ENCODE results near the gene ITIH2.
A peak's percentile ranks its signal among the peaks of the same experiment; 100 is the strongest.
"Not testable (repeated sequence)": the region's sequence is repeated elsewhere in the genome, so short reads cannot be mapped to it uniquely, and the experiment has no call there.

The ITIH2 gene, protein sequence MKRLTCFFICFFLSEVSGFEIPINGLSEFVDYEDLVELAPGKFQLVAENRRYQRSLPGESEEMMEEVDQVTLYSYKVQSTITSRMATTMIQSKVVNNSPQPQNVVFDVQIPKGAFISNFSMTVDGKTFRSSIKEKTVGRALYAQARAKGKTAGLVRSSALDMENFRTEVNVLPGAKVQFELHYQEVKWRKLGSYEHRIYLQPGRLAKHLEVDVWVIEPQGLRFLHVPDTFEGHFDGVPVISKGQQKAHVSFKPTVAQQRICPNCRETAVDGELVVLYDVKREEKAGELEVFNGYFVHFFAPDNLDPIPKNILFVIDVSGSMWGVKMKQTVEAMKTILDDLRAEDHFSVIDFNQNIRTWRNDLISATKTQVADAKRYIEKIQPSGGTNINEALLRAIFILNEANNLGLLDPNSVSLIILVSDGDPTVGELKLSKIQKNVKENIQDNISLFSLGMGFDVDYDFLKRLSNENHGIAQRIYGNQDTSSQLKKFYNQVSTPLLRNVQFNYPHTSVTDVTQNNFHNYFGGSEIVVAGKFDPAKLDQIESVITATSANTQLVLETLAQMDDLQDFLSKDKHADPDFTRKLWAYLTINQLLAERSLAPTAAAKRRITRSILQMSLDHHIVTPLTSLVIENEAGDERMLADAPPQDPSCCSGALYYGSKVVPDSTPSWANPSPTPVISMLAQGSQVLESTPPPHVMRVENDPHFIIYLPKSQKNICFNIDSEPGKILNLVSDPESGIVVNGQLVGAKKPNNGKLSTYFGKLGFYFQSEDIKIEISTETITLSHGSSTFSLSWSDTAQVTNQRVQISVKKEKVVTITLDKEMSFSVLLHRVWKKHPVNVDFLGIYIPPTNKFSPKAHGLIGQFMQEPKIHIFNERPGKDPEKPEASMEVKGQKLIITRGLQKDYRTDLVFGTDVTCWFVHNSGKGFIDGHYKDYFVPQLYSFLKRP

DNA sequence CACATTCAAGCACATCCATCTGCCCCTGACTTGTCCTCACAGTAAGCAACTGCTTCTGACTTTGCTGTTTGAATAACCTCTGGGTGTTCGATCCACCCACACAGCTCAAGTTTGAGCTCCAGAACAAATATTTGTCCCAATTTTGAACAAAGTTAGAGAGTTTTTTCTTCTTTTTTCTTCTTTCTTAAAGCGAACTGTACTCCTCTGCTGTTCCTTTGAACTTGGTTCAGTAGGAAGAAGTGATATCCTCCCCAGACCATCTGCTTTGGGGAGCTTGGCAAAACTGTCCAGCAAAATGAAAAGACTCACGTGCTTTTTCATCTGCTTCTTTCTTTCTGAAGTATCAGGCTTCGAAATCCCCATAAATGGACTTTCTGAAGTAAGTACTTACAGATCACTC is at the start of gene ITIH2:
TSS of gene ITIH2 (plus strand) at position 177 of the 400 bp plus-strand sequence. CDS start at position 296, 119 bp downstream.
- DNase-seq, result no peak

DNA sequence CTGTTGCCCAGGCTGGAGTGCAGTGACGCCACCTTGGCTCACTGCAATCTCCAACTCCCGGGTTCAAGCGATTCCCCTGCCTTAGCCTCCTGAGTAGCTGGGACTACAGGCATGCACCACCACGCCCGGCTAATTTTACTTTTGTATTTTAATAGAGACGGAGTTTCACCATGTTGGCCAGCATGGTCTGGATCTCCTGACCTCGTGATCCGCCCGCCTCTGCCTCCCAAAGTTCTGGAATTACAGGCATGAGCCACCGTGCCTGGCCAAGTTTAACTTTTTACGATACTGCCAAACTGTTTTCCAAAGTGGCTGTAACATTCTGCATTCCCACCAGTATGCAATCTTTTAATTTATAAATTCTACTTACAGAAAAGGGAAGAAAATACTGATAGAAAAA is 46.0 kb upstream of the ITIH2 start:
- not testable (repeated sequence) for DNase-seq

DNA sequence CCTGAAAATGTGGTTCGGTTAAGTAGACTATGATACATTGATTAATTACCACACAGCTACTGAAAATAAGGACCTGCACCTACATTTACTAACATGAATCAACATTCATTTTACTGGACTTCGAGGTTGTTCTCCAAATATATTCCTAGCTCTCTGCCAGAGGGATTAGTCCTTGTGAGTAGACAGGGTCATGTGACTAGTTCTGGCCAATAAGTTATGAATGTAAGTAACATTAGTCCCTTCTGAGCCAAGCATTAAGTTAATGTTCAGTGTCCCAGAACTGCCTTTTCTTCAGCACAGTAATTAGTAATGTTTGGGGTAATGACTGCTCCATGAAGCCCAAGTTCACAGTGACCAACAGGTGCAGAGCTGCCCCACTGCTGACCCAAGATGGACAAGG is 45.6 kb upstream of the ITIH2 start:
- no peak for DNase-seq

DNA sequence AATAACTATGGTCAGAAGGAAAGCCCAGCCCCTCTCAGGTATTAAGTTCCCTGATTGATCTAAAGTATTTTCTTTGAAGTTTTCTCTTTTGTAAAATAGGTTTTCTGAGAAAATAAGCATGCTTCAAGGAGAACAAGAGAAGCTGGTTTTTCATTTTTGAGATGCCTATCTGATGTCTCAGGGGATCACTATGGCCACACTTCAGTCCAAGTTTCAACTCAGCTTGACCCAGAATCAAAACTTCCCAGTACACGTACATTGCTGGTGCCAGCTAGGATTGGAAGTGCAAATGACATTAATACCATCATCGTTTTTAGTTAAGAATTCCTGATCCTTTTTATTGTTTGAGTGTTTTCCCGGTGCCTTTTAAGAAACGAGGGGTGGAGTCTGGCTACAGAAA is 43.6 kb upstream of the ITIH2 start:
- DNase-seq, result no peak

- no peak for DNase-seq
These were observed 40.6 kb upstream of the ITIH2 start for GRCh38 chr10:7662522-7662921.

DNA sequence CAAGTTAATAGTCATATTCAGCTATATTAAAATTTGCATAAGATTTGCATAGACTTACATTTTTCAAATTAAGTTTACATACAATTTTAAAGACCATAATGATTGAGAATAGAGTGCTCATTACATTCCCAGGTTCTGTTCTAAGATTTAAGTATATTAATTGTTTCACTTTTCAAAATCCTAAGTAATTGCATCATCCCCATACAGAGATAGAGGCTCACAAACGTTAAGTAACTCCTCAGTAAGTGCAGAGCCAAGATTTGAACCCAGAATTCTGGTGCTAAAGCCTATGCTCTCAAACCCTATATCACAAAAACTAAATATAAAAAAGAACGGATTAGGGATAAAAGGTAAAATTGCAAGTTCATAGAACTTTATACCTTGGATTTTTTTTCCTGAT is 38.4 kb upstream of the ITIH2 start:
- DNase-seq, result no peak

GRCh38 chr10:7665767-7666166 is 37.3 kb upstream of the ITIH2 start:
- DNase-seq, result no peak

- DNase-seq, result no peak
These were observed 36.7 kb upstream of the ITIH2 start, which contains the start of gene ITIH5 for GRCh38 chr10:7666253-7667023. ITIH5 (minus strand) TSS chr10:7666966; CDS start chr10:7666892, 74 bp downstream.

GRCh38 chr10:7667262-7668141 is 35.6 kb upstream of the ITIH2 start:
- DNase-seq, result no peak

DNA sequence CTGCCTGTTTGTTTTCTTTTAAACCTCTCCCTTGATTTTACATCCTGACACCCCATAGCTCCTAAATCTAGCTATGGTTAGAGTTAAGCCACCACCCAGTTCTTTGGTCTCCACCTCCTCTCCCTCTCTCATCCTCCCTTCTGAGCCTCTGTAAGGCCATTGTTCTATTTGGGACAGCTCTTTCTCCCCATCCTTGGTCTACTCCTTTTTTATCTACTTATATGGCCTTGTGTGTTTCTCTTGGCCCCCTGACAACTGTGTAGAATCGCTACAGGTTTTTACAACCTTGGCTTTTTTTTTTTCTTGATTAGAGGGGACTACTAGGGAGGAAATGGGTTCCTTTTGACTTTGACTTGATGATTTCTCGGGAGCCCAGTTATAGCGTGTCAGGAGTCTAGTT is 33.0 kb upstream of the ITIH2 start:
- DNase-seq, result no peak

DNA sequence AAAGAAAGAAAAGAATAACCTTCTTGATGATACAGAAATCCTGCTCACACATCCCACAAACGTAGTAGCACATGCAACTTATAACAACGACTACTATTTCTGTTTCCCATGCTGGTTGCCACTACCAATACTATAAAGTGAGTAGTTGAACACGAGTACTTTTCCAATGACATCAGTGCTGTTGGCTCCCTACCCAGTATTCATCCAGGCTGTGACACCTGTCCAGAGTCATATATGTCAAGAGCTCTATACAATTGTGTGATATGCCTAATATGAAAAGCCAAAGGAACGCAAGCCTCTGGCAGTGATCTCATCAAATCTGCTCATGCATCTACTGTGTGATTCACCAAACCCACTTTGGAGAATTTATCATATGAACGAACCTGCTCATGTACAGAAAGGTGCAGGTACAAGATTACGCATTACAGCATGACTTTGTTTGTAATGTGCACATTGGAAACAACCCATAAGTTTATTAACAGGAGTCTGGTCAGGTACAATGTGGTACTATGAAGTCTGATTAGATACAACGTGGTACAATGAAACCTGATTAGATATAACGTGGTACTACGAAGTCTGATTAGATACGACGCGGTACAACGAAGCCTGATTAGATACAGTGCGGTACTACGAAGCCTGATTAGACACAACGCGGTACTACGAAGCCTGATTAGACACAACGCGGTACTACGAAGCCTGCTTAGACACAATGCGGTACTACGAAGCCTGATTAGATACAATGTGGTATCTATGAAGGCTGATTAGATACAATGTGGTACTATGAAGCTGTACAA is 30.6 kb upstream of the ITIH2 start:
- no peak for DNase-seq

GRCh38 chr10:7679256-7679655 is 23.9 kb upstream of the ITIH2 start:
- no peak for DNase-seq

DNA sequence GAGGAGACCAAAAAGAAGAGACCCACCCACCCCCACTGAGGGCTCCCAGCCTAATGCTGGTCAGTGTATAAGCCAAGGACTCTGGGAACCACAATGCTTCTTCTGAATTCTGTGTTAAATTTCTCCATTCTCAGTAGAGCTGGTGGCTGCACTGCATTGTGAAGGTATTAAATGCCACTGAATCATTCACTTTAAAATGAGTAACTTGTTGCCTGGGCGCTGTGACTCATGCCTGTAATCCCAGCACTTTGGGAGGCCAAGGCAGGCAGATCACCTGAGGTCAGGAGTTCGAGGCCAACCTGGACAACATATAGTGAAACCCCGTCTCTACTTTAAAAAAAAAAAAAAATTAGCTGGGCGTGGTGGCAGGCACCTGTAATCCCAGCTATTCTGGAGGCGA is 23.0 kb upstream of the ITIH2 start:
- DNase-seq, result not testable (repeated sequence)

GRCh38 chr10:7686351-7687171 is 16.6 kb upstream of the ITIH2 start:
- no peak for DNase-seq

GRCh38 chr10:7687228-7687907 is 15.7 kb upstream of the ITIH2 start:
- peak; percentile 69 for DNase-seq

GRCh38 chr10:7689591-7689990 is 13.5 kb upstream of the ITIH2 start:
- DNase-seq, result no peak

DNA sequence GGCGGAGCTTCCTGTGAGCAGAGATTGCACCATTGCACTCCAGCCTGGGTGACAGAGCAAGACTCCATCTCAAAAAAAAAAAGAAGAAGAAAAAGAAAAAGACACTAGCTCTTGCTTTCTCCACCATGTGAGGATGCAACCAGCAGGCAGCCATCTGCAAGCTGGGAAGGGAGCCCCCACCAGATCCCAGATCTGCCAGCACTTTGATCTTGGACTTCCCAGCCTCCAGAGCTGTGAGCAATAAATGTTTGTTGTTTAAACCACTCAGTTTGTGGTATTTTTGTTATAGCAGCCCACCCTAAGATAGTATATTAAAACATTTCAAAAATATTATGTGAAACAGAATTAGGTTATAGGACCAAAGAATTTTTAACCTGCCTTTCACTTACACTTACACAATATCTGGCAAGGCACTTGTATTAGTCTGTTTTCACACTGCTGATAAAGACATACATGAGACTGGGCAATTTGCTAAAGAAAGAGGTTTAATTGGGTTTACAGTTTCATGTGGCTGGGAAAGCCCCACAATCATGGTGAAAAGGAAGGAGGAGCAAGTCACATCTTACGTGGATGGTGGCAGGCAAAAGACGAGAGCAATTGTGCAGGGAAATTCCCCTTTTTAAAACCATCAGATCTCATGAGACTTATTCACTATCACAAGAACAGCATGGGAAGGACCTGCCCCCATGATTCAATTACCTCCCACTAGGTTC is 12.1 kb upstream of the ITIH2 start:
- not testable (repeated sequence) for DNase-seq

DNA sequence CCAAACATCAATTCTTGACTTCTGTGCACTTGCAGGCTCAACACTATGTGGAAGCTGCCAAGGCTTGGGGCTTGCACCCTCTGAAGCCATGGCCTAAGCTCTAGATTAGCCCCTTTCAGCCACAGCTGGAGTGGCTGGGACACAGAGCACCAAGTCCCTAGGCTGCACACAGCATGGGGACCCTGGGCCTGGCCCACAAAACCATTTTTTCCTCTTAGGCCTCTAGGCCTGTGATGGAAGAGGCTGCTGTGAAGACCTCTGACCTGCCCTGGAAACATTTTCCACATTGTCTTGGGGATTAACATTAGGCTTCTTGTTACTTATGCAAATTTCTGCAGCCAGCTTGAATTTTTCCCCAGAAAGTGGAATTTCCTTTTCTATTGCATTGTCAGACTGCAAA is 10.7 kb upstream of the ITIH2 start:
- not testable (repeated sequence) for DNase-seq

DNA sequence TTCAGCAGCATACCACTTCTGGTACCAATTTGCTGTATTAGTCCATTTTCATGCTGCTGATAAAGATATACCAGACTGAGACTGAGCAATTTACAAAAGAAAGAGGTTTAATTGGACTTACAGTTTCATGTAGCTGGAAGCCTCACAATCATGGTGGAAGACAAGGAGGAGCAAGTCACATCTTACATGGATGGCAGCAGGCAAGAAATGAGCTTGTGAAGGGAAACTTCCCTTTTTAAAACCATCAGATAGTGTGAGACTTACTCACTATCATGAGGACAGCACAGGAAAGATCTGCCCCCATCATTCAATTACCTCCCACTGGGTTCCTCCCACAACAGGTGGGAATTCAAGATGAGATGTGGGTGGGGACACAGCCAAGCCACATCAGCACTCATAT is 9.9 kb upstream of the ITIH2 start:
- not testable (repeated sequence) for DNase-seq

Data from stimulated activated naive CD4-positive, alpha-beta T cell treated with Interleukin-2 at 50 U/mL for 16 hours (primary cell).